Muscle of leg (tissue), 11 donors: Measurements from ENCODE around the gene THAP12. TPM values are rescaled to one million over a fixed set of nuclear protein-coding genes. Genes with fewer than 3 reads are reported as not detected.
"Not testable (repeated sequence)": the region's sequence is repeated elsewhere in the genome, so short reads cannot be mapped to it uniquely, and the experiment has no call there.

Experiments used
- DNase-seq: peaks from one replicate; pipeline ENCODE4 v3.0.0; 2013
- H3K27ac ChIP-seq: one replicate; pipeline ENCODE4 v1.5.1; 2013; ENCODE audit warnings: mild to moderate bottlenecking, low read length, control low read depth
- H3K27me3 ChIP-seq: one replicate; pipeline ENCODE4 v1.6.1; 2013; ENCODE audit warnings: low read length; ENCODE audit not compliant: control insufficient read depth, insufficient read depth
- H3K36me3 ChIP-seq: one replicate; pipeline ENCODE4 v1.6.1; 2013; ENCODE audit warnings: low read length; ENCODE audit not compliant: control insufficient read depth, insufficient read depth
- H3K4me1 ChIP-seq: one replicate; pipeline ENCODE4 v1.6.1; 2013; ENCODE audit warnings: low read length; ENCODE audit not compliant: control insufficient read depth, insufficient read depth
- H3K4me3 ChIP-seq: one replicate; pipeline ENCODE4 v1.5.1; 2013; ENCODE audit warnings: low read length, control low read depth
- H3K9me3 ChIP-seq: replicated peaks from 2 replicates; pipeline ENCODE4 v1.6.1; 2013; ENCODE audit warnings: low read depth, low read length; ENCODE audit not compliant: control insufficient read depth
- WGBS: methylation state at CpG from one replicate; pipeline ENCODE4 v1.1.5; 2013; ENCODE audit warnings: missing lambda C conversion rate; ENCODE audit not compliant: insufficient coverage; 5-methylcytosine and 5-hydroxymethylcytosine counted together
- polyA plus RNA-seq, 8 donors: library from polyadenylated mRNA; unstranded; fragments of 120-200 nt; gene quantifications; one replicate each; pipeline versions ENCODE4 v1.2.1 to v1.2.3, GENCODE V29; 2013; ENCODE audit warnings: inconsistent platforms in 1 of 8, low replicate concordance in 1 of 8; ENCODE audit not compliant: insufficient read length in 8 of 8, insufficient read depth in 1 of 8
- total RNA-seq: library from RNA; stranded (reverse); fragments of 120-200 nt; gene quantifications from one replicate; pipeline ENCODE4 v1.2.4, GENCODE V29; 2013

THAP12 gene
- total and polyA plus RNA-seq, 9 donors = 40.0 to 68.8 (median 55.8) TPM

- Histone ChIP-seq H3K4me3 (no peak overlapping the region), H3K27me3 (no peaks in the 10 kb centered on the region), H3K4me1 (peaks cover 5% of the 10 kb centered on the region), H3K36me3 (no peaks in the 10 kb centered on the region), H3K9me3 (no peaks in the 10 kb centered on the region), H3K27ac (no peak overlapping the region)
- WGBS = no CpG with 5 or more reads among the region's 4 CpGs
- no peak for DNase-seq
Observed at GRCh38 chr11:76406359-76406758, 25.4 kb upstream of the THAP12 start.

DNA sequence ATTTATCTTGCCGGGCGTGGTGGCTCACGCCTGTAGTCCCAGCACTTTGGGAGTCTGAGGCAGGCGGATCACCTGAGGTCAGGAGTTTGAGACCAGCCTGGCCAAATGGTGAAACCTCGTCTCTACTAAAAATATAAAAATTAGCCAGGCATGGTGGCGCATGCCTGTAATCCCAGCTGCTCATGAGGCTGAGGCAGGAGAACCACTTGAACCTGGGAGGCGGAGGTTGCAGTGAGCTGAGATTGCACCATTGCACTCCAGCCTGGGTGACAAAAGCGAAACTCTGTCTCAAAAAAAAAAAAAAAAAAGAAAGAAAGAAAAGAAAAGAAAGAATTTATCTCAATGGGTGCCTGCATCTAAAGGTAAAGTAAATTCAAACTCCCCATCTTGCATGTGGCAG lies 20.6 kb upstream of the THAP12 start:
- DNase-seq, H3K4me3 ChIP-seq, H3K27me3 ChIP-seq, H3K36me3 ChIP-seq, H3K4me1 ChIP-seq, H3K9me3 ChIP-seq, H3K27ac ChIP-seq: not testable (repeated sequence)
- 100% methylated on average over 2 of the region's 8 CpGs for WGBS

- no peaks in the 10 kb centered on the region for H3K9me3 ChIP-seq
- no peak for DNase-seq
- H3K4me3 ChIP-seq = no peak overlapping the region
- H3K36me3 ChIP-seq = no peaks in the 10 kb centered on the region
- no peaks in the 10 kb centered on the region for H3K27me3 ChIP-seq
- no peak overlapping the region for H3K27ac ChIP-seq
- H3K4me1 ChIP-seq = no peaks in the 10 kb centered on the region
- no CpG with 5 or more reads among the region's 1 CpG for WGBS
Observed at GRCh38 chr11:76400967-76401366, 20.0 kb upstream of the THAP12 start.

DNA sequence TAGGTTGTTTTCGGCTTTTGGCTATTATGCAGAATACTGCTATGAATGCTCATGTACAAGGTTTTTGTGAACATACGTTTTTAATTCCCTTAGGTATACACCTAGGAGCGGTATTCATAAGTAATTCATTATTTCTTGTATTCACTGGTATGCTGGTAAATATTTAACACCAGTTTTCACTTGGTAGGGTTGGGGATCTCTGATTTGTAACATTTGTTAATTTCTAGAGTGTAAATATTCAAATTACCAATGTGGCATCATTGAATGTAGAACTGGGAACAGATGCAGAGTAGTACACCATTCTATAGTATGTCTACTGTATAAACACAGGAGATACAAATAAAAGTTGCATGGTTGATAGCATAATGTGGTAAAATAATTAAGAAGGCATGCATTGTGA lies 16.5 kb upstream of the THAP12 start:
- Histone ChIP-seq H3K4me3 (no peak overlapping the region), H3K27ac (no peak overlapping the region), H3K4me1 (no peaks in the 10 kb centered on the region), H3K27me3 (no peaks in the 10 kb centered on the region), H3K9me3 (no peaks in the 10 kb centered on the region), H3K36me3 (no peaks in the 10 kb centered on the region)
- WGBS = no CpG with 5 or more reads among the region's 3 CpGs
- DNase-seq = no peak

DNA sequence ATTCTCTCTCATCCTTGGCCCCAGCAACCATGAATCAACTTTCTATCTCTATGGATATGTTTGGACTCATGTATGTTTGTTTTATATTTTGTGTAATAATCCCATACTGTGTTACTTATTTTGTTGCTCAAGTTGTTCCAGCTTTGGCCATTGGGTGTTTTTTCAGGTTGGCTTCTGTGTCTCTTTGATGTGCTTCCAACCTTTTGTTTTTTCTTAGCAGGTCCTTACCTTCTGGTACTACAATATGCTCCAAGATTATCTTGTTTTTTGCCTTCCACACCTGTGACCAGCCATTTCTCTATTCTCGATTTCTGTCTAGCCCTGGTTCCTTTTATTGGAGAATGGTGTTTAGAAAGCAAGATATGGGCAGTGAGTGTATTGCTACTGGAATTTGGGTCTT lies 14.4 kb upstream of the THAP12 start:
- H3K9me3 ChIP-seq = no peaks in the 10 kb centered on the region
- WGBS = no CpG with 5 or more reads among the region's 1 CpG
- H3K36me3 ChIP-seq = no peaks in the 10 kb centered on the region
- H3K4me3 ChIP-seq = no peak overlapping the region
- DNase-seq = no peak
- no peaks in the 10 kb centered on the region for H3K27me3 ChIP-seq
- no peak overlapping the region for H3K27ac ChIP-seq
- peaks cover 3% of the 10 kb centered on the region for H3K4me1 ChIP-seq

DNA sequence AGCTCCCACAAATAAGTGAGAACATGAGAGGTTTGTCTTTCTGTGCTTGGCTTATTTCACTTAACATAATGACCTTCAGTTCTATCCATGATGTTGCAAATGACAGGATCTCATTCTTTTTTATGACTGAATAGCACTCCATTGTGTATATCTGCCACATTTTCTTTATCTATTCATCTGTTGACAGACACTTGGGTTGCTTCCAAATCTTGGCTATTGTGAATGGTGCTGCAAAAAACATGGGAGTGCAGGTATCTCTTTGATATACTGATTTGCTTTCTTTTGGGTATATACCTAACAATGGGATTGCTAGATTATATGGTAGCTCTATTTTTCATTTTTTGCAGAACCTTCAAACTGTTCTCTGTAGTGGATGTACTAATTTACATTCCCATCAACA lies 13.5 kb upstream of the THAP12 start:
- H3K36me3 ChIP-seq = no peaks in the 10 kb centered on the region
- H3K4me3 ChIP-seq = no peak overlapping the region
- DNase-seq = no peak
- no peak overlapping the region for H3K27ac ChIP-seq
- no peaks in the 10 kb centered on the region for H3K9me3 ChIP-seq
- peaks cover 3% of the 10 kb centered on the region for H3K4me1 ChIP-seq
- H3K27me3 ChIP-seq = no peaks in the 10 kb centered on the region

- H3K4me3 ChIP-seq = no peak overlapping the region
- H3K9me3 ChIP-seq = no peaks in the 10 kb centered on the region
- no peaks in the 10 kb centered on the region for H3K36me3 ChIP-seq
- DNase-seq = no peak
- H3K27ac ChIP-seq = no peak overlapping the region
- no CpG with 5 or more reads among the region's 1 CpG for WGBS
- H3K4me1 ChIP-seq = peaks cover 3% of the 10 kb centered on the region
- no peaks in the 10 kb centered on the region for H3K27me3 ChIP-seq
Observed at GRCh38 chr11:76392870-76393269, 11.9 kb upstream of the THAP12 start.

- Histone ChIP-seq H3K27me3 (no peaks in the 10 kb centered on the region), H3K27ac (no peak overlapping the region), H3K36me3 (no peaks in the 10 kb centered on the region), H3K4me1 (peaks cover 3% of the 10 kb centered on the region), H3K9me3 (no peaks in the 10 kb centered on the region), H3K4me3 (no peak overlapping the region)
- 90% methylated on average over 5 of the region's 7 CpGs for WGBS
- no peak for DNase-seq
Observed at GRCh38 chr11:76391811-76392475, 11.0 kb upstream of the THAP12 start.

GRCh38 chr11:76391021-76391420 lies 10.1 kb upstream of the THAP12 start:
- no peaks in the 10 kb centered on the region for H3K27me3 ChIP-seq
- 46% methylated on average over 3 of the region's 6 CpGs for WGBS
- no peak overlapping the region for H3K27ac ChIP-seq
- no peaks in the 10 kb centered on the region for H3K36me3 ChIP-seq
- no peaks in the 10 kb centered on the region for H3K9me3 ChIP-seq
- no peak for DNase-seq
- no peak overlapping the region for H3K4me3 ChIP-seq
- peaks cover 3% of the 10 kb centered on the region for H3K4me1 ChIP-seq

- Histone ChIP-seq H3K9me3 (no peaks in the 10 kb centered on the region), H3K36me3 (peaks cover 5% of the 10 kb centered on the region), H3K27ac (no peak overlapping the region), H3K27me3 (no peaks in the 10 kb centered on the region), H3K4me1 (peaks cover 3% of the 10 kb centered on the region), H3K4me3 (no peak overlapping the region)
- no peak for DNase-seq
- WGBS = no CpG with 5 or more reads among the region's 2 CpGs
Observed at GRCh38 chr11:76388408-76388807, 7.5 kb upstream of the THAP12 start.

GRCh38 chr11:76385903-76386302 lies 5.0 kb upstream of the THAP12 start:
- Histone ChIP-seq H3K4me1 (peaks cover 19% of the 10 kb centered on the region), H3K4me3 (no peak overlapping the region), H3K36me3 (peaks cover 5% of the 10 kb centered on the region), H3K27ac (no peak overlapping the region), H3K9me3 (no peaks in the 10 kb centered on the region), H3K27me3 (no peaks in the 10 kb centered on the region)
- no peak for DNase-seq
- 72% methylated on average over 4 of the region's 5 CpGs for WGBS
